OCI-LY7 (cell line): Measurements from ENCODE around the gene SPATA25. TPM values are rescaled to one million over a fixed set of nuclear protein-coding genes. Genes with fewer than 3 reads are reported as not detected.

ENCODE experiments used
- BruUV-seq: library from RNA; stranded (reverse); fragments of 400-500 nt; replicated peaks from 2 replicates; lab custom pipeline; 2021; lab: Mats Ljungman, UMichigan
- CTCF ChIA-PET: fragments of 300-600 bp; sonication (Branson Sonifier 250); formaldehyde crosslinking; loops from one replicate; lab custom pipeline; 2022; ENCODE audit warnings: antibody characterized with exemption; ENCODE audit not compliant: unreplicated experiment; lab: Charles Lee
- POLR2A ChIA-PET: fragments of 300-600 bp; sonication (Branson Sonifier 250); formaldehyde crosslinking; loops from one replicate; lab custom pipeline; 2022; ENCODE audit warnings: antibody characterized with exemption; lab: Charles Lee
- DNase-seq: peaks from one replicate; pipeline ENCODE4 v3.0.0-alpha.2; 2015; ENCODE audit warnings: low spot score
- H2AFZ ChIP-seq: fragments of 200-600 bp; sonication (generic), shearing (Covaris generic); 2 replicates; pipeline ENCODE4 v1.6.1; 2014; ENCODE audit warnings: mild to moderate bottlenecking, antibody characterized with exemption, low read length, moderate library complexity
- H3K27ac ChIP-seq: fragments of 200-600 bp; sonication (generic); 2 replicates; pipeline ENCODE4 v1.5.1; 2014; ENCODE audit warnings: mixed run types, low read depth, mild to moderate bottlenecking, moderate library complexity, low read length, inconsistent platforms; ENCODE audit not compliant: poor library complexity, severe bottlenecking
- H3K36me3 ChIP-seq: fragments of 200-600 bp; sonication (generic); 2 replicates; pipeline ENCODE4 v1.6.1; 2014; ENCODE audit warnings: mild to moderate bottlenecking, antibody characterized with exemption, low read length, moderate library complexity, mixed read lengths; ENCODE audit not compliant: insufficient read depth
- H3K4me1 ChIP-seq: fragments of 200-600 bp; sonication (generic); 2 replicates; pipeline ENCODE4 v1.5.1; 2014; ENCODE audit warnings: mild to moderate bottlenecking, low read length; ENCODE audit not compliant: insufficient read depth, poor library complexity, severe bottlenecking
- H3K4me2 ChIP-seq: fragments of 200-600 bp; sonication (generic); 2 replicates; pipeline ENCODE4 v1.6.1; 2014; ENCODE audit warnings: mild to moderate bottlenecking, low read length
- H3K4me3 ChIP-seq: fragments of 200-600 bp; sonication (generic); 2 replicates; pipeline ENCODE4 v1.5.1; 2014; ENCODE audit warnings: mild to moderate bottlenecking, low read depth, low read length; ENCODE audit not compliant: poor library complexity, severe bottlenecking
- H3K79me2 ChIP-seq: fragments of 200-600 bp; sonication (generic); 2 replicates; pipeline ENCODE4 v1.6.1; 2016; ENCODE audit warnings: low read depth, mild to moderate bottlenecking, low read length, moderate library complexity, mixed read lengths; ENCODE audit not compliant: insufficient read depth
- H3K9me2 ChIP-seq: fragments of 200-600 bp; sonication (generic); 2 replicates; pipeline ENCODE4 v1.6.1; 2016; ENCODE audit warnings: mild to moderate bottlenecking, low read length, mixed read lengths; ENCODE audit not compliant: insufficient read depth
- H3K9me3 ChIP-seq: fragments of 200-600 bp; sonication (generic); 2 replicates; pipeline ENCODE4 v1.6.1; 2014; ENCODE audit warnings: mild to moderate bottlenecking, mixed run types, low read length, mixed read lengths
- H4K20me1 ChIP-seq: fragments of 200-600 bp; sonication (generic); 2 replicates; pipeline ENCODE4 v1.6.1; 2014; ENCODE audit warnings: mild to moderate bottlenecking, antibody characterized with exemption, low read length, moderate library complexity, mixed read lengths; ENCODE audit not compliant: insufficient read depth
- CTCF ChIP-seq: fragments of 200-600 bp; sonication (generic); conservative IDR thresholded peaks from 2 replicates; pipeline ENCODE4 v1.5.1; 2014; ENCODE audit warnings: mild to moderate bottlenecking, antibody characterized with exemption, low read length, moderate library complexity, mixed read lengths
- EZH2phosphoT487 ChIP-seq: fragments of 200-600 bp; sonication (generic); IDR thresholded peaks from 2 replicates; pipeline ENCODE4 v1.6.1; 2018; ENCODE audit warnings: low read depth, borderline replicate concordance, mild to moderate bottlenecking, mixed run types, antibody characterized with exemption, low read length, moderate library complexity, mixed read lengths
- intact Hi-C: fragments of 100-400 bp; cut with micrococcal nuclease; formaldehyde crosslinking; loops from one replicate; pipeline ENCODE4 v1.10.0; 2022; ENCODE audit not compliant: unreplicated experiment
- total RNA-seq, 2 experiments: library from RNA; depleted of rRNA in 1 of 2; stranded (reverse); fragments of >200 nt in 1 of 2; shearing (Covaris generic) in 1 of 2; gene quantifications; 2 replicates each; pipeline ENCODE4 v1.2.3, GENCODE V29; 2014 to 2022

Gene SPATA25
- total RNA-seq, 2 experiments from 2014 or later, result 5.8 TPM

DNA sequence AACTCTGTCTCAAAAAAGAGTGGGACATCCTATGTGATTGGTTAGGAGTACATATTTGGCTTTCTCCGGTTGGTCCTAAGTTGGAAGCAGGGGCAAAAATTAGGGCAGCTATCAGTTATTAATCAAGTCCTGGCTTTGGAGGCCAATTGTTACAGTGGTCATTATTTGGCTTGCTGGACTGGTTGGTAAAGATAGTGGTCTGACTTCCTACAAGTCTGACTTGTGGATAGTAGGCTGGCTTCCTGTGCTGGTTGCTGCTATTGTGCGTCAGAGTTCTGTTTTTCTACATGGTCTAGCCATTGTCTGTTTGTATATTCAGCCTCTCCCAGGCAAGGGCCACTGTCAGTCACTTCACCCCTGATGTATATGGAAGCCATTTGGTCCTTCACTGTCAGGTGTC is 37.2 kb downstream of the SPATA25 start:
- Histone ChIP-seq H3K4me3 (no peak overlapping the region), H3K9me2 (no peaks in the 10 kb centered on the region), H4K20me1 (no peaks in the 10 kb centered on the region), H3K27ac (no peak overlapping the region), H3K4me2 (no peak overlapping the region), H3K36me3 (peaks cover 6% of the 10 kb centered on the region; the same call in 1 of the 2 replicates), H3K9me3 (no peaks in the 10 kb centered on the region), H3K4me1 (no peaks in the 10 kb centered on the region), H3K79me2 (no peaks in the 10 kb centered on the region), H2AFZ (no peak overlapping the region)
- ChIA-PET CTCF (no interaction called here), POLR2A (interaction anchor here (0.6 to 0.9 kb wide), 2 partner anchors 47 to 60 kb away, joined by 3 to 5 read pairs; no protein-coding TSS in a partner anchor)
- TF ChIP-seq CTCF (no peak), EZH2phosphoT487 (no peak)
- no TSS peak for BruUV-seq
- DNase-seq, result no peak
- intact Hi-C loops, result no loop called here

- peaks cover 13% of the 10 kb centered on the region; the same call in 1 of the 2 replicates for H3K36me3 ChIP-seq
- BruUV-seq, result no TSS peak
- H3K4me1 ChIP-seq, result no peaks in the 10 kb centered on the region
- H3K4me3 ChIP-seq, result no peak overlapping the region
- CTCF ChIA-PET, result no interaction called here
- H3K9me3 ChIP-seq, result no peaks in the 10 kb centered on the region
- no peak overlapping the region for H2AFZ ChIP-seq
- TF ChIP-seq CTCF (no peak), EZH2phosphoT487 (no peak)
- no peak overlapping the region for H3K27ac ChIP-seq
- H4K20me1 ChIP-seq, result no peaks in the 10 kb centered on the region
- intact Hi-C loops, result no loop called here
- no peak for DNase-seq
- no peaks in the 10 kb centered on the region for H3K79me2 ChIP-seq
- POLR2A ChIA-PET, result interaction anchor here (0.6 to 0.7 kb wide), 2 partner anchors 53 to 881 kb away, joined by 3 read pairs; no protein-coding TSS in a partner anchor
- no peak overlapping the region for H3K4me2 ChIP-seq
- no peaks in the 10 kb centered on the region for H3K9me2 ChIP-seq
Observed at GRCh38 chr20:45848969-45849582, 38.3 kb downstream of the SPATA25 start.

DNA sequence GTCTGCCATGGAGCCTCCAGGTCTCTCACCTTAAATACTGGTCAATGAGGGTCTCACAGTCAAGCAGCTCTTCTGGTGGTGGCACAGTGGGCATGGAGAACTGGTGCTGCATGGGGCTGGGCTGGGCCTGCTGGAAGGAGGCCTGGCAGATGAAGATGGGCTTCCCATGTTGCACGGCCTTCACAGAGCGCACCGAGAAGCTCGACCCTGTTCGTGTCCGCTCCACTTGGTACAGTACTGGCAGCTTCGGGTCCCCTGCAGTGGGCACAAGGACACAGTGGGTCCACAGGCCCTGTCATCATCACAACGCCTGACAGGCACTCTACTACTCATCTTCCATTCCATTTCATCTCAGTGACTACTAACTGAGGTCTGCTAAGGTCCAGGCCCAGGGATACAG is 39.0 kb downstream of the SPATA25 start:
- no peak for DNase-seq
- BruUV-seq, result no TSS peak
- intact Hi-C loops, result no loop called here
- Histone ChIP-seq H3K9me3 (no peaks in the 10 kb centered on the region), H3K27ac (no peak overlapping the region), H3K79me2 (no peaks in the 10 kb centered on the region), H4K20me1 (no peaks in the 10 kb centered on the region), H3K36me3 (peaks cover 20% of the 10 kb centered on the region; the same call in 1 of the 2 replicates), H3K4me2 (no peak overlapping the region), H3K9me2 (no peaks in the 10 kb centered on the region), H2AFZ (no peak overlapping the region), H3K4me3 (no peak overlapping the region), H3K4me1 (no peaks in the 10 kb centered on the region)
- TF ChIP-seq CTCF (no peak), EZH2phosphoT487 (no peak)
- POLR2A ChIA-PET, result no interaction called here
- CTCF ChIA-PET, result no interaction called here
